Activated T-cell treated with anti-CD3 and anti-CD28 coated beads for 48 hours (primary cell): Measurements from ENCODE around the gene PRKAG1.

Experiments used
- DNase-seq: peaks from one replicate; pipeline ENCODE4 v3.0.0-alpha.2; 2020; ENCODE audit warnings: low read depth

The PRKAG1 gene

GRCh38 chr12:49010092-49010668 is 8.4 kb downstream of the PRKAG1 start:
- DNase-seq: no peak

GRCh38 chr12:49008943-49009342 is 9.6 kb downstream of the PRKAG1 start:
- no peak for DNase-seq

GRCh38 chr12:49000346-49000745 is 18.2 kb downstream of the PRKAG1 start:
- no peak for DNase-seq

- peak; percentile 51 for DNase-seq
Measured at GRCh38 chr12:48999371-49000131, 19.0 kb downstream of the PRKAG1 start, which contains the start of gene DDN. Gene DDN, minus strand, starts transcription at chr12:48999375. Its CDS starts 88 bp downstream, at chr12:48999287.

- DNase-seq: no peak
Measured at GRCh38 chr12:48998497-48999353, 19.9 kb downstream of the PRKAG1 start.

- DNase-seq: peak; percentile 29
Measured at GRCh38 chr12:48997719-48998496, 20.7 kb downstream of the PRKAG1 start.

GRCh38 chr12:48996794-48997718 is 21.5 kb downstream of the PRKAG1 start:
- peak; percentile 64 for DNase-seq

GRCh38 chr12:48995086-48995879 is 23.3 kb downstream of the PRKAG1 start:
- peak; percentile 45 for DNase-seq

GRCh38 chr12:48994224-48995085 is 24.1 kb downstream of the PRKAG1 start:
- no peak for DNase-seq

- no peak for DNase-seq
Measured at GRCh38 chr12:48993787-48994186, 24.8 kb downstream of the PRKAG1 start.

GRCh38 chr12:48991247-48992050 is 27.1 kb downstream of the PRKAG1 start:
- DNase-seq: no peak

GRCh38 chr12:48990552-48990951 is 28.0 kb downstream of the PRKAG1 start:
- no peak for DNase-seq

- peak; percentile 69 for DNase-seq
Measured at GRCh38 chr12:48988030-48988649, 30.4 kb downstream of the PRKAG1 start.

- no peak for DNase-seq
Measured at GRCh38 chr12:48986720-48987291, 31.8 kb downstream of the PRKAG1 start.

- DNase-seq: no peak
Measured at GRCh38 chr12:48985901-48986300, 32.7 kb downstream of the PRKAG1 start.

- no peak for DNase-seq
Measured at GRCh38 chr12:48985475-48985897, 33.1 kb downstream of the PRKAG1 start.

- no peak for DNase-seq
Measured at GRCh38 chr12:48982397-48983080, 36.0 kb downstream of the PRKAG1 start.
